GM12874 (cell line): ENCODE data around the gene SRCAP.

Source experiments
- TF ChIP-seq, protein P1 (sequence below): IDR thresholded peaks from 2 replicates; pipeline ENCODE4 v1.5.1; 2011; ENCODE audit warnings: low read depth, mild to moderate bottlenecking, control low read depth, low read length, moderate library complexity; ENCODE audit not compliant: insufficient read depth

The SRCAP gene

DNA sequence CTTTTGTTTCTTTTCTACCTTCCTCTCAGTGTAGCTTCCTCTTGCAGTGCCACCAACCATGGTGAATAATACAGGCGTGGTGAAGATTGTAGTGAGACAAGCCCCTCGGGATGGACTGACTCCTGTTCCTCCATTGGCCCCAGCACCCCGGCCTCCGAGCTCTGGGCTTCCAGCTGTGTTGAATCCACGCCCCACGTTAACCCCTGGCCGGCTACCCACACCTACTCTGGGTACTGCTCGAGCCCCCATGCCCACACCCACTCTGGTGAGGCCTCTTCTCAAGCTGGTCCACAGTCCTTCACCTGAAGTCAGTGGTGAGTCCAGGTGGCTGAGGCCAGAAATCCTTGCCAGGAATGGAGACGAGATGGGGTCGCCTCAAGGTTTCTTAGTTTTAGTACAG lies 23.9 kb downstream of the SRCAP start:
- TF ChIP-seq, protein P1, sequence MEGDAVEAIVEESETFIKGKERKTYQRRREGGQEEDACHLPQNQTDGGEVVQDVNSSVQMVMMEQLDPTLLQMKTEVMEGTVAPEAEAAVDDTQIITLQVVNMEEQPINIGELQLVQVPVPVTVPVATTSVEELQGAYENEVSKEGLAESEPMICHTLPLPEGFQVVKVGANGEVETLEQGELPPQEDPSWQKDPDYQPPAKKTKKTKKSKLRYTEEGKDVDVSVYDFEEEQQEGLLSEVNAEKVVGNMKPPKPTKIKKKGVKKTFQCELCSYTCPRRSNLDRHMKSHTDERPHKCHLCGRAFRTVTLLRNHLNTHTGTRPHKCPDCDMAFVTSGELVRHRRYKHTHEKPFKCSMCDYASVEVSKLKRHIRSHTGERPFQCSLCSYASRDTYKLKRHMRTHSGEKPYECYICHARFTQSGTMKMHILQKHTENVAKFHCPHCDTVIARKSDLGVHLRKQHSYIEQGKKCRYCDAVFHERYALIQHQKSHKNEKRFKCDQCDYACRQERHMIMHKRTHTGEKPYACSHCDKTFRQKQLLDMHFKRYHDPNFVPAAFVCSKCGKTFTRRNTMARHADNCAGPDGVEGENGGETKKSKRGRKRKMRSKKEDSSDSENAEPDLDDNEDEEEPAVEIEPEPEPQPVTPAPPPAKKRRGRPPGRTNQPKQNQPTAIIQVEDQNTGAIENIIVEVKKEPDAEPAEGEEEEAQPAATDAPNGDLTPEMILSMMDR = no peak

DNA sequence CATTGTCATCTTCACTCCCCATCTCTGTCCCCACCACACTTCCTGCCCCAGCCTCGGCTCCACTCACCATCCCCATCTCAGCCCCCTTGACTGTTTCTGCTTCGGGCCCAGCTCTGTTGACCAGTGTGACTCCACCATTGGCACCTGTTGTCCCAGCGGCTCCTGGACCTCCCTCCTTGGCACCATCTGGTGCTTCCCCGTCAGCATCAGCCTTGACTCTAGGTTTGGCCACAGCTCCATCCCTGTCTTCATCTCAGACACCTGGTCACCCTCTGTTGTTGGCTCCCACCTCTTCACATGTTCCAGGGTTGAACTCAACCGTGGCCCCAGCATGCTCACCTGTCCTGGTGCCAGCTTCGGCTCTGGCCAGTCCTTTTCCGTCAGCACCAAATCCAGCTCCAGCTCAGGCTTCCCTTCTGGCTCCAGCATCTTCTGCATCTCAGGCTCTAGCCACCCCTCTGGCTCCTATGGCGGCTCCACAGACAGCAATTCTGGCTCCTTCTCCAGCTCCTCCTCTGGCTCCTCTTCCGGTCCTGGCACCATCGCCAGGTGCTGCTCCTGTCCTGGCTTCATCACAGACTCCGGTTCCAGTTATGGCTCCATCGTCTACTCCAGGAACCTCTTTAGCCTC lies 24.9 kb downstream of the SRCAP start:
- TF ChIP-seq, protein P1 = no peak

DNA sequence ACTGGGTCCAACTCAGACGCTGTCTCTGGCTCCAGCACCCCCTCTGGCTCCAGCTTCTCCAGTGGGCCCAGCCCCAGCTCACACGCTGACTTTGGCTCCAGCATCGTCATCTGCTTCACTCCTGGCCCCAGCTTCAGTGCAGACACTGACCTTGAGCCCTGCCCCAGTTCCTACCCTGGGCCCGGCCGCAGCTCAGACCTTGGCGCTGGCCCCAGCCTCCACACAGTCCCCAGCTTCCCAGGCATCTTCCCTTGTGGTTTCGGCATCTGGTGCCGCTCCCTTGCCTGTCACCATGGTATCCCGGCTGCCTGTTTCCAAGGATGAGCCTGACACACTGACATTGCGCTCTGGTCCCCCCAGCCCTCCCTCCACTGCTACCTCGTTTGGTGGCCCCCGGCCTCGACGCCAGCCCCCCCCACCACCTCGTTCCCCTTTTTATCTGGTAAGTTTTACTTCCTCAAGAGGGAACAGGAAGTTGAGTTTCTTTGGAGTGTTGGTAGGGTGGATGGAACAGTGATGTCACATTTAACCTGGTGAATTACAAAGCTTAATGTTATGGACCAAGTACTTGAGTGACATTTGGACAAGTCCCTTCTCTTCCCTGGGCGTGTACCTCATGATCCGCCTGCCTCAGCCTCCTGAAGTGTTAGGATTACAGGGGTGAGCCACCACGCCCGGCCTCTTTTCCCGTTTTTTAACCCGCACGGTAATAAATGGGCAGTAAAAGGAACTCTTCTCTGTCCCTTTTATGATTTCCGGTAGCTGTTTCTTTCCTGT lies 25.9 kb downstream of the SRCAP start:
- TF ChIP-seq, protein P1 = no peak

DNA sequence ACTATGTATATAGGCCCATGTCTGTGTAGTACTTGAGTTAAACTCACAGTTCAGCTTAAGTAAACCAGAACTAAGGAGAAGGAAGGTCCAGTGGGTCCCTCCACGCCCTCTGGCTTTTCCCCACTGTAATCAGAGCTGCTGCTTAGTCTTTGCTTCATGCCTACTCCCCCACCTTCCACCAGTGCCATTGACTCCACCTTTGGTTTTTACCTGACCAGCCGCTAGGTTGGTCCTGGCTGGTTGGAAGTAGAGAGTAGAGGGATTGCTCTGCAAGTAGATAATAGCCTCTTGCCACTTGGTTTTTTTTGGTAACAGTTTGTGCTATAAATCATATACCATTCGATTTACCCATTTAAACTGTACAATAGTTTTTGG lies 26.4 kb downstream of the SRCAP start:
- TF ChIP-seq, protein P1 = no peak

DNA sequence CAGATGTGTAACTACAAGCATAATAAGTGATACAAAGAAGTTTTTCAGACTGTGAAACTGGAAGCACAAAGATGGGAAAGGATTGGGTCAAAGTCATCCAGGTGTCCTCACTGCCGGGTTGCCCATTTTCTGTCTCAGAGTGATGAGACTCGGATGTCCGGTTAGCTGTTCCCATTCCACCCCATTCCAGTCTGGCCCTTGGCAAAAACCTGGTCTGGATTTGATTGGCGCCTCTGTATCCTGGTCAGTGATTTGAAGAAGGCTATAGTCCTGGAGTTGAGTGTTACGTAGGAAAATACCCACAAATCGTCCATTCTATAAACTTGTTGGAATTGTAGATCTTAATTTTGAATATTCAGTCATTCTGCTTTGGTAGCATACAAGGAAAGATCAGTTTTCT lies 29.4 kb downstream of the SRCAP start:
- TF ChIP-seq, protein P1 = no peak

DNA sequence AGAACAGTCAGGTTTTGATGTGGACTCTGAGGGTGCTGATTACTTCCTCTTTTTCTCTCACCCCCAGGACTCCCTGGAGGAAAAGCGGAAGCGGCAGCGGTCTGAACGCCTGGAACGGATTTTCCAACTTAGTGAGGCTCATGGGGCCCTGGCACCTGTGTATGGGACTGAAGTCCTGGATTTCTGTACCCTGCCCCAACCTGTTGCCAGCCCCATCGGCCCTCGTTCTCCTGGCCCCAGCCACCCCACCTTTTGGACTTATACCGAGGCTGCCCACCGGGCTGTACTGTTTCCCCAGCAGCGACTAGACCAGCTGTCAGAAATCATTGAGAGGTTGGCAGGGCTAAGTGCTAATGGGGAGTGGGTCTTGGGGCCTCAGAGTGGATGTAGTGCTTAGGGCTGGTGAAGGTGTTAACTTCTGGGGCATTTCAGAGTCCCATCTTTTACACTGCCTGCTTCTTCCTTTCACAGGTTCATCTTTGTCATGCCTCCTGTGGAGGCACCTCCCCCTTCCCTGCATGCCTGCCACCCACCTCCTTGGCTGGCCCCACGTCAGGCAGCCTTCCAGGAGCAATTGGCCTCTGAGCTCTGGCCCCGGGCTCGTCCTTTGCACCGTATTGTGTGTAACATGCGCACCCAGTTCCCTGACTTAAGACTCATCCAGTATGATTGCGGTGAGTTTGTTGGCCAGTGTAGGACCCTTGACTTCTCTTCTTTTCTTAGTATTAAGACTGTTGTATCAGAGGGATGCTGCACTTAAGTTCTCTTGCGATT lies 30.1 kb downstream of the SRCAP start:
- TF ChIP-seq, protein P1 = no peak

DNA sequence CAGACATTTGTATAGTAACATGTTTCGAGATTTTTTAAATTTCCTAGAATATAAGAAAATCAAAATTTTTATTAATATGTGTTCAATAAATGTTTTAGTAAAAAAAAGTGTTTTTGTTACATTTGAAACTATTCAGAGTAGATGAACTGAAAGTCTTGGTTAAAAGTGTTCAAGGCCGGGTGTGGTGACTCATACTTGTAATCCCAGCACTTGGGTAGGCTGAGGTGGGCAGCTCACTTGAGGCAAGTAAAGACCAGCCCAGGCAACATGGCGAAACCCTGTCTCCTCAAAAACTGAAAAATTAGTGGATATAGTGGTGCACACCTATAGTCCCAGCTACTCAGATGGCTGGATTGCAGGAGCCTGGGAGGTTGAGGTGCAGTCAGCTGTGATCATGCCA lies 32.4 kb downstream of the SRCAP start:
- TF ChIP-seq, protein P1 = no peak
